ENCODE data around the gene RASAL1.

The RASAL1 gene

DNA sequence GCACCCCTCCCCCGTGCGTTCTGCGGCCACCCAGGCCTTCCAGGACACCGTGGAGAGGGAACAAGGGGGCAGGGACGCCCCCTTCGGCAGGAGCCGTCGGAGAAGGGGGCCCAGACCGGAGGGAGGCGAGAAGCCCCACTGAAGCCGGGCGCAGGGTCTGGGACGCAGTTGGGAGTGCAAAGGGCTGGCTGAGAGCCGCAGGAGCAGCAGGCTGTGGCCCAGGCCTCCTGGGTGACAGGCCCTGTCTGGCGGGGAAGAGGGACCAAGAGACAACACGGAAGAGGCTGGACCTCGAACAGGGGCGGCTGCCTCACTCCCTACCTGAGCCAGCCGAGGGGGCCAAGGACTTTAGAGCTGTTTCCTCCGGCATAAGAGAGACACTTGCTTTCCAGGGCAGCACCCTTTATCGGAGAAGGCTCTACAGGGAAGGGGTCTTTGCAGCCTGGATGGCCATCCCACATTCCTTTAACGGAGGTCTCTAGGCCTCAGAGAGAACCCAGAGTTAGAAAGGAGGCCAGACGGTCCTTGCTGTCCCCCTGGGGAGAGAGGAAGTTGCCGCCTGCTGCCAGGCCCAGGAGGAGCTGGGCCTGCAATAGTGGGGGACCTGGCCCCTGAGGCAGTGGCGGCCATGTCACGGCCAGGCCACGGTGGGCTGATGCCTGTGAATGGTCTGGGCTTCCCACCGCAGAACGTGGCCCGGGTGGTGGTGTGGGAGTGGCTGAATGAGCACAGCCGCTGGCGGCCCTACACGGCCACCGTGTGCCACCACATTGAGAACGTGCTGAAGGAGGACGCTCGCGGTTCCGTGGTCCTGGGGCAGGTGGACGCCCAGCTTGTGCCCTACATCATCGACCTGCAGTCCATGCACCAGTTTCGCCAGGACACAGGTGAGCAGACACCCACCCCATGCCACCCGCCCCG is 77.7 kb downstream of the RASAL1 start:
- DNase-seq (ENCODE audit: low read depth in 2 of 2) = no peak

DNA sequence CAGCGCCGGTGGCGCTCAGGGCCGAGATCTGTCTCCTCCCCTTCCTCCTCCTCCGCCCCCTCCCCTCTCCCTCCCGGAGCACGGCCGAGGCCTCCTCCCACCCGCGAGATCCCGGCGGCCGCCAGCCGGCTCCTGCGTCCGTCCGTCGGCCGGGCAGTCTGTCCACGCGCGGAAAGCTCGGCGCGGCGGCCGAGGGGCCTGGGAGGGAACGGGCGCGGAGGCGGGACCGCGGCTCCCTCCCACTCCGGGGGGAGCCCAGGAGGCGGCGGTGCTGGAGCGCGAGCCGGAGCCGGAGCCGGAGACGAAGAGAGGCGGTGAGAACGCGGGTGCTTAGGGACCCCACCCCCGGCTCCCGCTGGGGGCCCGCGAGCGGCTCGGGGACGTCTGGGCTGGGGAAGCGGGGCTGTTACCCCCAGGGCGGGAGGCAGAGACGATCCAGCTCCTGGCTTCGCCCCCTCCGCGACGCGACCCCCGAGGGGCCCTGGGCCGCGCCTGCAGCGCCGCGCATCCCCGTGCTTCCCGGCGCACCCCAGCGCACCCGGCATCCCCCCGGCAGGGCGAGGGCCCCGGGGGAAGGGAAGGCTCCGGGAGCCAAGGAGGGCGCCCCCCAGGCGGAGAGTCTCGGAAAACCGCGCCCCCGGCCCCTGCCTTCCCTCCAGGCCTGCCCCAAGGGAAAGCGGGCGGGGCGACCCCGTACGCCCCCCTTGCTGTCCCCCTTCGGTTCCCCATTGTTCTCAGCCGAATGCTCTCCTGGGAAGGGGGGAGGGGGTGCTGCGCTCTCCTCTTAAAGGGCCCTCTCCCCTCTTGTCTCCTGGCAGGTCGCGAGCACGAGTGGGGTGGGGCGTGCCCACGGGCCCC is 78.7 kb downstream of the RASAL1 start, which contains the start of gene DTX1:
DTX1 (plus strand) TSS at position 100 of the 858 bp plus-strand sequence. CDS start 1,463 bp downstream, outside the sequence.
- no peak for DNase-seq (ENCODE audit: low read depth in 2 of 2)

DNA sequence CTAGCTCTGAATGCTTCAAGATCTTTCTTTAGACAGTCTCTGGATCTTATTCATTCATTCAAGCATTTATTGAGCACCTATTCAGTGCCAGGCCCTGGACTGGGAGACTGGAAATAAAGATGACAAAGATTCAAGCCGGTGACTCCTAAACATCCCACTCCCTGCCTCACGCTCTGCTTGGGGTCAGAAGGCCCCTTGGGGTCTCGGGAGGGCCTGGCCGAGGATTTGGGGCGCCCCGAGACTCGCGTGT is 79.3 kb downstream of the RASAL1 start:
- DNase-seq (ENCODE audit: low read depth in 2 of 2) = no peak

DNA sequence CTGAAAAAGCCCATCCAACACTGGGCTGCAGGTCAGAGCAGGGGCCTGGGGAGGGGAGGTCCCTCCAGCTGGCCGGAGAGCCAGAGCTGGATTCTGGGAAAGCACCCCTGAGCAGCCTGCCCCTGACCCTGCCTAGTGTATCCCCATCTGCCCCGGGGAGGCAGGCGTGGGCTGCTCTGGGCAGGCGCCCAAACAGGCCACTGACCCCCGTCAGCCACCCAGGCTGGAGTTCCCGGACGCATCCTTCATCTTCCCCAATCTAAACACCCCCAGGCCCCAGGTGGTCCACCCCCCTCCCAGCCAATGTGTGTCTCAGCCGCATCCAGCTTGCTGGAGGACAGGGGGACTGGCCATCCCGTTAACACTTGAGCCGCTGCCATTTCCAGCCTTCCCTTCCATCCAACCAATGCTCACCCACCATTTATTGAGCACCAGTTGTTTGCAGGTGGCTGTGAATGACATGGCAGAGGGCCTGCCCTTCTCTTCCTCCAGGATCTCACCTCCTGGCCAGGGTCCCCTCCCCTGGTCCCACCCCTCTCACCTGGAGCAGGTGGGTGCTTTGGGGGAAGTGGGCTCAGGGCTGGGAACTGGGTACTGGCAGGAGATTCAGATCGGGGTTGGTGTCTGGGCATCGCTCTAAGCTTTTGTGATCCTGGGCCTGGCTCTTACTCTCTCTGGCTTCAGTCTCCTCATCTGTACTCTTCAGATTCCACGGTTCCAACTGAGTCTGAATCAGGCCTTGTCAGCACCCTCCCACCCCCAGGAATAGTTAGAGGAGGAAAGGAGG is 79.8 kb downstream of the RASAL1 start:
- DNase-seq (ENCODE audit: low read depth in 2 of 2) = no peak

DNA sequence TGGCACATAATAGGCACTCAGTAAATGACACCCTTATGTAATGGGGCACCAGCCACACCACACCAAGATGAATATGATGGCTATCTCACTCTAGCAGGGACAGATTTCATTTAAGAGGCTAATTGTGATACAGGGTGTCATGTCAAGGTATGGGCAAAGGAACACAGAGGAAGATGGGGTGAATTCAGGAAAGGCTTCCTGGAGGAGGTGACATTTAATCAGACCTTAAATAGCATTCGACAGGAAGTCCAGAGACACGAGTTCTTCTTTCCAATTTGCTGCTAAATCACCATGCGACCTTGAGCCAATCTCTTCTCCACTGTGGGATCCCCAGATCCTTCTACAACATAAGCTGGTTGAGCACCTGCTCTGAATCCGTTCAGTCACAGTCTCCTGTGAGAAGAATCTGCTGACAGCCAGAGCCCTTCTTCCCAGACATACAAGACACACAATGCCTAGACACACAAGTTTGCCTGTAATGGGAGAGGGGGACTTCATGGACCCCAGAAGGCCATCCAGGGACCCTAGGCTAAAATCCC is 80.5 kb downstream of the RASAL1 start:
- no peak for DNase-seq (ENCODE audit: low read depth in 2 of 2)

DNA sequence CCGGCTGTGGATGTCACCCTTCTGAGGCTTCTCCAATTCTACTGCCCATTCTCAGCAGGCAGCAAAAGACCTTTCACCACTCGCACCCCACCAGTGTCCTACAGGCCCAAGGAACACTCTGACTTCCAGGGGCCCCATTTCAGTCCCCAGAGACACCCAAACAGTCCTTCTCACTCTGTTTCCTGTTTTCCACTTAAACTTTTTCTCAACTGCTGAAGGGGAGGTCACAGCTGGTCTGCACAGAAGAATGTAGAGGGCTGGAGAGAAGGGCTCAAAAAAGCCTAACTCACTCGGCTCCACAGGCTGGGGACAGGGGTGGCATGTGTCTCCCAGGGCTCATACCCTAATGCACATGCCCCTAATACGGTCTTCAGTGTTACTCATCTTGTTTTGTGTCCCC is 83.2 kb downstream of the RASAL1 start:
- DNase-seq (ENCODE audit: low read depth in 2 of 2) = no peak

DNA sequence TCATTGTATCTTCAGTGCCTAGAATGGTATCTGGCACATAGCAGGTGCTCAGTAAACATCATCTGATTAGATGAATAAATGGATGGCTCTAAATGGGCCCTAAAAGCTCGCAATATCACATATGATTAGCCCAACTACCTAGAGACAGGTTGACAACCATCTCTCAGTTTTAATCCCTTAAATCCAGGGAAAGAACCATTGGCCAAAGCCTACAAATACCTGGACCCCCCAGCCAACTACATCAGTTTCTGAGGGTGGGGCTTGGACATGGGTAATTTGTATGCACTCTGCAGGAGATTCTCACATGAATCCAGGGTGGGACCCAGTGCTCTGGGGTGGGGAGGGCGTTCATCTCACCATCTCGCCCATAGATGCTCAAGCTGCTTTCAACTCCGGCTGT is 83.8 kb downstream of the RASAL1 start:
- DNase-seq (ENCODE audit: low read depth in 2 of 2) = no peak

DNA sequence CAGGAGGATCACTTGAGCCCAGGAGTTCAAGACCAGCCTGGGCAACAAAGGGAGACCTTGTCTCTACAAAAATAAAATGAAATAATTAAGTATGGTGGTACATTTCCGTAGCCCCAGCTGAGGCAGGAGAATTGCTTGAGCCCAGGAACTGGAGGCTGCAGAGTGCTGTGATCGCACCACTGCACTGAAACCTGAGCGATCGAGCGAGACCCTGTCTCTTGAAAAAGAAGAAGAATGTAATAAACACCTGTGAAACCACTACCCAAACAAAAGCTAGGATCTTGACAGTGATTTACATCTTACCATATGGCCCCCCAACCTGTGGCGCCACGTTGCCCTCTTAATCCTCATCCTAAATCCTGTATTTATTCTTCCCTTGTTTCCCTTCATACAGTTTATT is 84.8 kb downstream of the RASAL1 start:
- no peak for DNase-seq (ENCODE audit: low read depth in 2 of 2)

DNA sequence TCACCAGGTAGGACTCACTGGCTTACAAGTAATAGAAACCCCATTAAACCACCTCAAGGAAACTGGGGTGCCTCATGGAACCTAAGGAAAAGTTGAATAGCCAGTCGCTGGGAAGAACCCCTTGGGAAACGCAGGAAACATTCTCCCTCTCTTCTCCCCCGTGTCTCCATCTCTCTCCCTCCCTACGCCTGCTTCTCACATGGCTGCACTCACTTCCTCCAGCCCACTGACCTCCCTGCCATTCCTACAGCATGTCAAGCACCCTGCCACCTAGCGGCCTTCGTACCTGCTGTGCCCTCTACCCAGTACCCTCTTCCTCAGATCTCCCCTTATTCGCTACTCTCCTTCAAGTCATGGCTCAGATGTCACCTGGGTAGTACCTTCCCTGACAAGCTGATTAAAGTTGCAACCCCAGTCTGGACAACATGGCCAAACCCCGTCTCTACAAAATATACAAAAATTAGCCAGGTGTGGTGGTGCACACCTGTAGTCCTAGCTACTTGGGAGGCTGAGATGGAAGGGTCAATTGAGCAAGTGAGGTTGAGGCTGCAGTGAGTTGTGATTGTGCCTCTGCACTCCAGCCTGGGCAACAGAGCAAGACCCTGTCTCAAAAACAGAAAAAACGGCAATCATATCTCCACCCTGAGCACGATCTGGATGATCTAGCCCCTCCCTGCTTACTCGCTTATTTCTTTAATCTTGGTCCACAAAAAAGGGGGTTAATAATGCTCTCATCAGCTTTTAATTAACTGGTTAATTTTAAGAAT is 85.4 kb downstream of the RASAL1 start:
- DNase-seq (ENCODE audit: low read depth in 2 of 2) = no peak

Measured in fibroblast of skin of left quadriceps (primary cell).